Measurements from ENCODE around the gene PPP1R13L.

The PPP1R13L gene

GRCh38 chr19:45348367-45349125 is 56.3 kb downstream of the PPP1R13L start:
- TF ChIP-seq ZFX (IDR thresholded peaks at IDR 0.05; ENCODE audit: borderline replicate concordance): no peak
- TF ChIP-seq CTCF (IDR thresholded peaks at IDR 0.05): no peak
- H3K27ac ChIP-seq: no peak overlapping the region

GRCh38 chr19:45347570-45348366 is 57.1 kb downstream of the PPP1R13L start:
- TF ChIP-seq CTCF (IDR thresholded peaks at IDR 0.05) (no peak), ZFX (IDR thresholded peaks at IDR 0.05; ENCODE audit: borderline replicate concordance) (no peak)
- H3K27ac ChIP-seq: no peak overlapping the region

- TF ChIP-seq CTCF (IDR thresholded peaks at IDR 0.05) (peak; percentile 61), ZFX (IDR thresholded peaks at IDR 0.05; ENCODE audit: borderline replicate concordance) (no peak)
- H3K27ac ChIP-seq: no peak overlapping the region
Measured at GRCh38 chr19:45346449-45346848, 58.4 kb downstream of the PPP1R13L start.

GRCh38 chr19:45345506-45345860 is 59.4 kb downstream of the PPP1R13L start:
- no peak overlapping the region for H3K27ac ChIP-seq
- TF ChIP-seq ZFX (IDR thresholded peaks at IDR 0.05; ENCODE audit: borderline replicate concordance) (no peak), CTCF (IDR thresholded peaks at IDR 0.05) (no peak)

GRCh38 chr19:45344621-45345505 is 60.0 kb downstream of the PPP1R13L start:
- H3K27ac ChIP-seq: no peak overlapping the region
- TF ChIP-seq ZFX (IDR thresholded peaks at IDR 0.05; ENCODE audit: borderline replicate concordance): no peak
- TF ChIP-seq CTCF (IDR thresholded peaks at IDR 0.05): no peak

- TF ChIP-seq ZFX (IDR thresholded peaks at IDR 0.05; ENCODE audit: borderline replicate concordance): no peak
- TF ChIP-seq CTCF (IDR thresholded peaks at IDR 0.05): no peak
- H3K27ac ChIP-seq: no peak overlapping the region
Measured at GRCh38 chr19:45342911-45343310, 62.0 kb downstream of the PPP1R13L start.

Data from 22Rv1 (cell line).